Left ventricle myocardium inferior (tissue), 1 donor: ENCODE measurements around the gene AGAP1. TPM values are rescaled to one million over a fixed set of nuclear protein-coding genes. Genes with fewer than 3 reads are reported as not detected.
"Not testable (repeated sequence)": the region's sequence is repeated elsewhere in the genome, so short reads cannot be mapped to it uniquely, and the experiment has no call there.

Experiments
- DNase-seq: peaks from one replicate; pipeline ENCODE4 v3.0.0-alpha.2; 2020
- H3K27ac ChIP-seq: fragments of 200-600 bp; replicated peaks from 2 replicates; pipeline ENCODE4 v1.8.0; 2021
- H3K27me3 ChIP-seq: fragments of 200-600 bp; 2 replicates; pipeline ENCODE4 v1.8.0; 2021; ENCODE audit warnings: low read depth
- H3K36me3 ChIP-seq: fragments of 200-600 bp; 2 replicates; pipeline ENCODE4 v1.8.0; 2021
- H3K4me1 ChIP-seq: fragments of 200-600 bp; 2 replicates; pipeline ENCODE4 v1.8.0; 2021
- H3K4me3 ChIP-seq: fragments of 200-600 bp; 2 replicates; pipeline ENCODE4 v1.8.0; 2021; ENCODE audit warnings: mild to moderate bottlenecking, moderate library complexity
- H3K9me3 ChIP-seq: fragments of 200-600 bp; replicated peaks from 2 replicates; pipeline ENCODE4 v1.8.0; 2021
- intact Hi-C: fragments of 100-400 bp; cut with micrococcal nuclease; formaldehyde crosslinking; loops from one replicate; pipeline ENCODE4 v1.11.0; 2022
- total RNA-seq: library from RNA; stranded (reverse); fragmentation: NEBNext Ultra II Directional; extraction: Animal tissue kit (Norgen Biotek cat#: 25700); gene quantifications from one replicate; pipeline ENCODE4 v1.2.1, GENCODE V29; 2021
- TF ChIP-seq, protein P1 (sequence below): fragments of 200-600 bp; IDR thresholded peaks from 2 replicates; pipeline ENCODE4 v1.8.0; 2021; ENCODE audit warnings: antibody characterized with exemption, mild to moderate bottlenecking, borderline replicate concordance
- donor health status: DM: no; HTN: yes; CAD: no; lungs with severe emphysema.

Gene AGAP1
- total RNA-seq, 1 donor from 2014 or later, result 18.1 TPM

GRCh38 chr2:235940330-235940729 is 446.5 kb downstream of the AGAP1 start:
- TF ChIP-seq, protein P1, sequence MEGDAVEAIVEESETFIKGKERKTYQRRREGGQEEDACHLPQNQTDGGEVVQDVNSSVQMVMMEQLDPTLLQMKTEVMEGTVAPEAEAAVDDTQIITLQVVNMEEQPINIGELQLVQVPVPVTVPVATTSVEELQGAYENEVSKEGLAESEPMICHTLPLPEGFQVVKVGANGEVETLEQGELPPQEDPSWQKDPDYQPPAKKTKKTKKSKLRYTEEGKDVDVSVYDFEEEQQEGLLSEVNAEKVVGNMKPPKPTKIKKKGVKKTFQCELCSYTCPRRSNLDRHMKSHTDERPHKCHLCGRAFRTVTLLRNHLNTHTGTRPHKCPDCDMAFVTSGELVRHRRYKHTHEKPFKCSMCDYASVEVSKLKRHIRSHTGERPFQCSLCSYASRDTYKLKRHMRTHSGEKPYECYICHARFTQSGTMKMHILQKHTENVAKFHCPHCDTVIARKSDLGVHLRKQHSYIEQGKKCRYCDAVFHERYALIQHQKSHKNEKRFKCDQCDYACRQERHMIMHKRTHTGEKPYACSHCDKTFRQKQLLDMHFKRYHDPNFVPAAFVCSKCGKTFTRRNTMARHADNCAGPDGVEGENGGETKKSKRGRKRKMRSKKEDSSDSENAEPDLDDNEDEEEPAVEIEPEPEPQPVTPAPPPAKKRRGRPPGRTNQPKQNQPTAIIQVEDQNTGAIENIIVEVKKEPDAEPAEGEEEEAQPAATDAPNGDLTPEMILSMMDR, result no peak
- Histone ChIP-seq H3K4me3 (no peak overlapping the region), H3K9me3 (peaks cover 11% of the 10 kb centered on the region), H3K27me3 (no peaks in the 10 kb centered on the region), H3K27ac (no peak overlapping the region), H3K4me1 (no peaks in the 10 kb centered on the region), H3K36me3 (peaks cover 9% of the 10 kb centered on the region)
- DNase-seq, result peak; percentile 28
- intact Hi-C loops, result no loop called here

- intact Hi-C loops, result no loop called here
- TF ChIP-seq, protein P1, result no peak
- H3K27me3 ChIP-seq, result no peaks in the 10 kb centered on the region
- no peak overlapping the region for H3K4me3 ChIP-seq
- no peaks in the 10 kb centered on the region for H3K9me3 ChIP-seq
- no peak overlapping the region for H3K27ac ChIP-seq
- no peaks in the 10 kb centered on the region for H3K4me1 ChIP-seq
- no peak for DNase-seq
- no peaks in the 10 kb centered on the region for H3K36me3 ChIP-seq
Observed at GRCh38 chr2:235944591-235944990, 450.7 kb downstream of the AGAP1 start.

GRCh38 chr2:235945608-235946140 is 451.8 kb downstream of the AGAP1 start:
- no peaks in the 10 kb centered on the region for H3K36me3 ChIP-seq
- H3K27me3 ChIP-seq, result no peaks in the 10 kb centered on the region
- H3K27ac ChIP-seq, result no peak overlapping the region
- intact Hi-C loops, result no loop called here
- no peaks in the 10 kb centered on the region for H3K9me3 ChIP-seq
- TF ChIP-seq, protein P1, result no peak
- H3K4me3 ChIP-seq, result no peak overlapping the region
- no peak for DNase-seq
- H3K4me1 ChIP-seq, result no peaks in the 10 kb centered on the region

DNA sequence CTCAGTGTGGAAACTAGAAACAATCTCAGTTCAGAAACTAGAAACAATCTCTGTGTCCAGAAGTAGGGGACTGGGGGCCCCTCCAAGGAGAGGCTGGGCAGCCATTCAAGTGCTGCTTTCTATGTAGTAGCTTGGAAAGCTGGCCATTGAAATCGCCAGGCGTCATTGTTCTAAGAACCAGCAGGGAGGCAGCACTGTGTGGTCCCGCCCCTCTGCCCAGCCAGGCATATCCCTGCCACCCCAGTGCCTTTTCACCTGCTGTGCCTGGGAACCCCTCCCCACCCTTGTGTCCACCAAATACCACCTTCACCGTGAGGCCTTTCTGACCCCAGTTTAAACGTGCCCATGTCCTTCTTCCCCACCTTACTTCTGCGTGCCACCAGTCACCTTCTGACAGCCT is 452.7 kb downstream of the AGAP1 start:
- H3K4me1 ChIP-seq, result no peaks in the 10 kb centered on the region
- DNase-seq, result no peak
- no peaks in the 10 kb centered on the region for H3K9me3 ChIP-seq
- H3K4me3 ChIP-seq, result no peak overlapping the region
- intact Hi-C loops, result no loop called here
- no peaks in the 10 kb centered on the region for H3K36me3 ChIP-seq
- H3K27ac ChIP-seq, result no peak overlapping the region
- TF ChIP-seq, protein P1, result no peak
- H3K27me3 ChIP-seq, result no peaks in the 10 kb centered on the region

DNA sequence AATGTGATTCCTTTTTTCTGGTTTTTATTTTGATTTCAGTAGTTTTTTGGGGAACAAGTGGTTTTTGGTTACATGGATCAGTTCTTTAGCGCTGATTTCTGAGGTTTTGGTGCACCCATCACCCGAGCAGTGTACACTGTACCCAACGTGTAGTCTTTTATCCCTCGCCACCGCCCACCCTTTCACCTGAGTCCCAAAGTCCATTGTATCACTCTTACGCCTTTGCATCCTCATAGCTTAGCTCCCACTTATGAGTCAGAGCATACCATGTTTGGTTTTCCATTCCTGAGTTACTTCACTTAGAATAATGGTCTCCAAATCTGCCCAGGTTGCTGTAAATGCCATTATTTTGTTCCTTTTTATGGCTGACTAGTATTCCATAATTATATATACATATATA is 453.2 kb downstream of the AGAP1 start:
- DNase-seq, H3K27me3 ChIP-seq, H3K4me1 ChIP-seq, H3K27ac ChIP-seq, intact Hi-C loops, H3K36me3 ChIP-seq, H3K4me3 ChIP-seq, H3K9me3 ChIP-seq: not testable (repeated sequence)

GRCh38 chr2:235949567-235950472 is 456.0 kb downstream of the AGAP1 start:
- H3K27ac ChIP-seq, result no peak overlapping the region
- intact Hi-C loops, result no loop called here
- H3K36me3 ChIP-seq, result no peaks in the 10 kb centered on the region
- H3K4me3 ChIP-seq, result no peak overlapping the region
- TF ChIP-seq, protein P1, result no peak
- no peaks in the 10 kb centered on the region for H3K27me3 ChIP-seq
- no peaks in the 10 kb centered on the region for H3K4me1 ChIP-seq
- no peak for DNase-seq
- no peaks in the 10 kb centered on the region for H3K9me3 ChIP-seq
